Astrocyte of the cerebellum (primary cell): ENCODE measurements around the gene FHL2.

ENCODE experiments used
- DNase-seq: peaks from one replicate; pipeline ENCODE4 v3.0.0-alpha.2; 2011; ENCODE audit warnings: low read depth
- H3K4me3 ChIP-seq: 2 replicates; pipeline ENCODE4 v1.5.1; 2011; ENCODE audit warnings: mild to moderate bottlenecking, low read depth, low read length, moderate library complexity
- in situ Hi-C: cut with HindIII; loops from 2 replicates; pipeline ENCODE4 v1.10.0; 2017; ENCODE audit warnings: low sequenced_read_pairs
- TF ChIP-seq, protein P1 (sequence below): IDR thresholded peaks from 2 replicates; pipeline ENCODE4 v1.5.1; 2012; ENCODE audit warnings: low read length, low read depth, moderate library complexity, mild to moderate bottlenecking; ENCODE audit errors: missing control alignments

Gene FHL2

DNA sequence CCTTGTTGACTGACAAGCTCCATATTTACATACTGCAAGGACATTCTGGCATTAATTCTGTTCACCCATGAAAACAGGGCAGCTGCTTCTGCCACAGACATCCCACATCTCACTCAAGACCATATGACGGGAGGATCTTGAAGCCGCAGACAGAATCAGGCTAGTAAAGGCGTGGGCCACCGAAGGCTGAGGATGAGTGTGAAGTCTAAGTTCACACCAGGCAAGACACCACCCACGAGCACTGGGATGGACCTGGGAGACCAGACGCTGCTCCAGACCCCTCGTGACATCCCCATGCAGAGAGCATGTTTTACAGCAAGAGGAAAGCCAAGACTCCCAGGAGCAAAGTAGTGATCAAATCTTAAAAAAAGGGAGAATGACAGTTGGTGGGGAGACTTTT lies 3.2 kb downstream of the FHL2 start:
- TF ChIP-seq, protein P1, sequence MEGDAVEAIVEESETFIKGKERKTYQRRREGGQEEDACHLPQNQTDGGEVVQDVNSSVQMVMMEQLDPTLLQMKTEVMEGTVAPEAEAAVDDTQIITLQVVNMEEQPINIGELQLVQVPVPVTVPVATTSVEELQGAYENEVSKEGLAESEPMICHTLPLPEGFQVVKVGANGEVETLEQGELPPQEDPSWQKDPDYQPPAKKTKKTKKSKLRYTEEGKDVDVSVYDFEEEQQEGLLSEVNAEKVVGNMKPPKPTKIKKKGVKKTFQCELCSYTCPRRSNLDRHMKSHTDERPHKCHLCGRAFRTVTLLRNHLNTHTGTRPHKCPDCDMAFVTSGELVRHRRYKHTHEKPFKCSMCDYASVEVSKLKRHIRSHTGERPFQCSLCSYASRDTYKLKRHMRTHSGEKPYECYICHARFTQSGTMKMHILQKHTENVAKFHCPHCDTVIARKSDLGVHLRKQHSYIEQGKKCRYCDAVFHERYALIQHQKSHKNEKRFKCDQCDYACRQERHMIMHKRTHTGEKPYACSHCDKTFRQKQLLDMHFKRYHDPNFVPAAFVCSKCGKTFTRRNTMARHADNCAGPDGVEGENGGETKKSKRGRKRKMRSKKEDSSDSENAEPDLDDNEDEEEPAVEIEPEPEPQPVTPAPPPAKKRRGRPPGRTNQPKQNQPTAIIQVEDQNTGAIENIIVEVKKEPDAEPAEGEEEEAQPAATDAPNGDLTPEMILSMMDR: no peak

DNA sequence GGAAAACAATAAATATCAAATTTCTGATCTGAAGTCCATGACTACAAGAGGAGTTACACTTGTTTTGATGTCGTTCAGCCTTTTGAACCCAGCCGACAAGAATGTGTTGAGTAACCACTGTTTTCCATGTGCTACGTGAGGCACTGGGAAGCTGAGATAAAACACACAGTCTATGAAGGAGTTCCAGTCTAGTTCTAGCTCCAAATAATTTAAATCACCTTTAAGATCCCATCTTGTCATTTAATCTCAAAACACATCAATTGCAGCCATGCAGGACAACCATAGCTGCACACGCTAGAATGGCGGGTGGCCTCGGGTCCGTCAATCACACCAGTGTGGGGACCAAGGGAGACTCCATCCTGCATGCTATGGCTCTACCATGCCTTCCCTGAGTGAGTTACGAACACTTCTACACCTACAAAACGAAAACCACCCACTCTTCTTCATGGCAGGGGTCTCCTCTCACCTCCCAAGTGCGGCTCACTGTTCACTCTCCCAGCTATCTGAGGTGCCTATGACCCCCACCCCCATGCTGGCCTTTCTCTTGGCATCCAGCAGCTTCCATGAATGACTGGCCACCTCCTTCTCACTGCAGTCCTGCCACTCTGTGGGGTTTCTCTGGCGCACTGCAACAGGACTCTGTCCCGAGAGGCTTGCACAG lies 3.8 kb downstream of the FHL2 start:
- in situ Hi-C loops: no loop called here
- no peak for DNase-seq
- TF ChIP-seq, protein P1: no peak
- H3K4me3 ChIP-seq: peak overlapping the region; percentile 99

More for the DNA sequence above, 3.2 kb downstream of the FHL2 start:
- in situ Hi-C loops: no loop called here
- peak overlapping the region; percentile 99 for H3K4me3 ChIP-seq
- DNase-seq: no peak

DNA sequence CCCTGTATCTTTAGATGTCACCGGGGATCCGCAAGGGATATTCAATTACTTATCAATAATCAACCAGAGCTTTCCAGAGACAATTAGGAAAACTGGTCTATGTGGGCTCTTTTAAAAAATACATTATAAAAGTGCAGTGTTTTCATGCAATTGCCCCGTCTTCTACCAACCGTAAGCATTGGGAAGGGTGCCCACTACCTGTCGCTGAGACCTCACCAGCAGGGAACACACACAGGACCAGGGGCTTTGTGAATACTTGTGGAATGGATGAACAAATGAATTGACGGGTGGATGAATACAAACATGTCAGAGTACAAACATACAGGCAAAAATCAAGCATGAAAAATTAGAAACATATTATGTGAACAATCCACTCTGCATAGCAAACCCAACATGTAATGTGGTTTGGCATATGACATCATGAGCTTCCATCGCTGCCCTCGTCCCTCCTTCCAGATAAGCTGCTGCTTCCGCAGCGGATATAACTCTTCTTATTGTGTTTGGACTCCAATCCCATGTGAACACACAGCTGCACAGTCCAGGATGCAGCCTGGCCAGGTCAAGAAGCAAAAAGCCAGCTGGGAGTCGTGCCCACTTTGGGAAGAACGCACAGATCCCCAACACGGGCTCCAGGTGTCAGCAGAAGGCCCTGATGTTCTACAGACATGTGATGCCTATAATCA lies 5.3 kb downstream of the FHL2 start:
- TF ChIP-seq, protein P1: no peak
- peak; percentile 73 for DNase-seq
- no peak overlapping the region for H3K4me3 ChIP-seq
- in situ Hi-C loops: no loop called here

DNA sequence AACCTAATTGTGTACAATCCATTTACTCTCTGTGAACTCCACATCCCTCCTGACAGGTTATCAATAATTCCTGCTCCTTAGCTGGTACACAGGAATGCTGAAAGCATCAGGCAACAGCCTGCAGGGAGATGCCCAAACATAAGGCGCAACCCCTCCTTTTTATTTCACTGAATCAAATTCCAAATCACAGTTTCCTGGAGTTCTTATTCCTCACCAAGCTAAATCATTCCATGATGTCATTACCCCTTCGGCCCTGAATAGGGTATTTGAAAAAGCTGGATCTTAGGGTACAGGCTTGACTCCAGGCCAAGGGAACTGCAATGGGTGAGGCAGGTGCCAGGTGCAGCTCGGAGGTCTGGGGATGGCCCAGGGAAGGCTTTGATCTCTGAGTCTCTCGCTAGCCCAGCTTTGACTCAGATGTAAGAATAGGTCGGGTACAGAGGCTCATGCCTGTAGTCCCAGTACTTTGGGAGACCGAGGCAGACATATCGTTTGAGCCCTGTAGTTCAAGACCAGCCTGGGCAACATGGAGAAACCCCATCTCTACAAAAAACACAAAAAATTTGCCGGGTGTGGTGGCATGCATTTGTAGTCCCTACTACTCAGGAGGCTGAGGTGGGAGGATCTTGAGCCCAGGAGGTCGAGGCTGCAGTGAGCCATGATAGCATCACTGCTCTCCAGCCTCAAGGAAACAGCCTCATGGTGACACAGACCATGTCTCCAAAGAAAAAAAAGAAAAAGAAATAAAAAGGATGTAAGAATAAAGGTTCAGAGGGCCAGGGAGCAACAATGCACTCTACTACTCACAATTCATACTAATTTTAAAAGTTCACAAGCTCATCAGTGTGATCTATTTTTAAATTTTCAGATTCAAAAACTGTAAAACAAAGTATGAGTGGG lies 6.8 kb downstream of the FHL2 start:
- H3K4me3 ChIP-seq: no peak overlapping the region
- in situ Hi-C loops: no loop called here
- no peak for DNase-seq
- TF ChIP-seq, protein P1: no peak

DNA sequence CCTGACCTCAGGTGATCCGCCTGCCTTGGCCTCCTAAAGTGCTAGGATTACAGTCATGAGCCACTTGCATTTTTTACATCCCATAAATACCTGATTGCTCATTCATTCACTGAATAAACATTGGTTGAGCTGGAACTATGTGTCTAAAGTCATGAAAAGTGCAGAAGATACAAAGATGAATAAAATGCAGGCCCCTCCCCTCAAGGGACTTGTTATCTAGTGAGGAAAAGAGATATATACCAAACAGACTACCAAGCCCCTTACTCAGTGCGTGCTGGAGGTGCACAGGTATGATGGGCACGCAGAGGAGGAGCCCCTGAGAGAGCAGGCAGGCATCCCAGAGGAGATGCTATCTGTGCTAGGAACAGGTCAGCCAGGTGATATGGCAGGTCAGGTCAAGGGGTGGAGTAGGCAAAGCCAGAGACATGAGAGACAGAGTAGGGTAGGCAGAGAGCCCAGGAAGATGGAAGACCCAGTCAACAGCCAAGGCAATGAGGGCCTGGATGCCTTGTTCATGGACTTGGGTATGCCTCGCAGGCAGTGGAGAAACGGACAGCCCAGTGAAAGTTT lies 7.7 kb downstream of the FHL2 start:
- TF ChIP-seq, protein P1: no peak
- no peak for DNase-seq
- no peak overlapping the region for H3K4me3 ChIP-seq
- in situ Hi-C loops: no loop called here

DNA sequence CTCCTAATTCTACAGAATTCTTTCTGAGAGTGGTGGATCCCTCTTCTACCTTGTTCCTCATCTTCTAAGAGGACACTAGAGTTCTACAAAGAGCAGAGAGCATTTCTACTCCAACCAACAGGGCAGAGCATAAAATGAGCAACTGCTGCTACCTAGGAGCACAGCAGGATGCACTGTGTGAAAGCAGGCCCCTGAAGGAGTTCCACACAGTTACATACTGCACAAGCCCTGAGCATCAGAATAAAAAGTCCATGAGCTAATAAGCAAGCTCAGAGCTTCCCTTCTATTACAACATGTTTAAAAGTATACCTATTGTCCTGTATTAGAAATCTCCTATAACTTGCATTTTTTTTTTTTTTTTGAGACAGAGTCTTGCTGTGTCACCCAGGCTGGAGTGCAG lies 8.4 kb downstream of the FHL2 start:
- TF ChIP-seq, protein P1: no peak
- in situ Hi-C loops: no loop called here
- H3K4me3 ChIP-seq: no peak overlapping the region
- no peak for DNase-seq
